ENCODE measurements around the gene TSPAN6. TPM values are rescaled to one million over a fixed set of nuclear protein-coding genes. Genes with fewer than 3 reads are reported as not detected.
A peak's percentile ranks its signal among the peaks of the same experiment; 100 is the strongest.

The TSPAN6 gene
- total and polyA plus RNA-seq, 9 of the 15 experiments (the other 6 are each of a cell fraction or from before 2014, with no cell fraction given), result 0.04 to 0.68 (median 0.11) TPM; not detected in 6

- Histone ChIP-seq H3K4me2 (ENCODE audit: insufficient read depth, low read length) (no peak overlapping the region), H3K9me1 (ENCODE audit: control insufficient read depth, insufficient read depth, low read length) (no peaks in the 10 kb centered on the region), H3K4me3 (no peak overlapping the region), H3K36me3 (ENCODE audit: control insufficient read depth, insufficient read depth, low read length) (no peaks in the 10 kb centered on the region), H3K9me3 (replicated peaks; ENCODE audit: control insufficient read depth, insufficient read depth, low read depth, low read length) (no peaks in the 10 kb centered on the region), H3K79me2 (ENCODE audit: control insufficient read depth, insufficient read depth, low read length) (no peaks in the 10 kb centered on the region), H4K20me1 (replicated peaks; ENCODE audit: control insufficient read depth, insufficient read depth, low read length) (no peaks in the 10 kb centered on the region), H3K9ac (ENCODE audit: insufficient read depth in 1 of 2, low read depth in 2 of 2, low read length in 2 of 2) (no peak overlapping the region), H3K4me1 (replicated peaks in 1 of 2; ENCODE audit: control insufficient read depth in 2 of 2, insufficient read depth in 2 of 2, low read length in 2 of 2) (no peaks in the 10 kb centered on the region), H2AFZ (ENCODE audit: low read depth, low read length) (no peak overlapping the region), H3K27ac (ENCODE audit: extremely low read depth, low read depth, low read length) (no peak overlapping the region), H3K27me3 (ENCODE audit: control insufficient read depth in 2 of 2, insufficient read depth in 2 of 2, low read length in 2 of 2) (no peaks in the 10 kb centered on the region)
- TF ChIP-seq ZNF561 (CRISPR knock-in tag; conservative IDR thresholded peaks at IDR 0.05) (no peak), CTCF (IDR thresholded peaks at IDR 0.05 in 2 of 3, conservative IDR thresholded peaks at IDR 0.05 in 1 of 3; ENCODE audit: insufficient read depth in 2 of 3, low read depth in 1 of 3, low read length in 3 of 3) (peak; percentile 16 to 34 (median 22); a peak in 3 of 6 replicates)
- in situ Hi-C loops (cut with MboI) (no loop called here), intact Hi-C loops (cut with micrococcal nuclease) (no loop called here)
- ChIA-PET CTCF (ENCODE audit: low intra/inter-chr PET ratio) (no interaction called here), POLR2A (no interaction called here)
- ATAC-seq (peak; percentile 47; the same call in 1 of the 3 replicates), FAIRE-seq (no peak), DNase-seq (ENCODE audit: extremely low read depth in 1 of 4, low spot score in 3 of 4) (peak in 2 of 4 experiments; percentile 6 to 7)
- no TSS peak for BruUV-seq (replicated peaks)
- 7% methylated on average over 2 of the region's 3 CpGs for WGBS (ENCODE audit: insufficient coverage, low coverage, missing lambda C conversion rate)
These were observed 21.6 kb downstream of the TSPAN6 start for GRCh38 chrX:100615005-100615404.

GRCh38 chrX:100611951-100612350 is 24.7 kb downstream of the TSPAN6 start:
- BruUV-seq (replicated peaks), result no TSS peak
- H3K27me3 ChIP-seq (ENCODE audit: control insufficient read depth in 2 of 2, insufficient read depth in 2 of 2, low read length in 2 of 2), result no peaks in the 10 kb centered on the region
- no peaks in the 10 kb centered on the region for H3K9me3 ChIP-seq (replicated peaks; ENCODE audit: control insufficient read depth, insufficient read depth, low read depth, low read length)
- H4K20me1 ChIP-seq (replicated peaks; ENCODE audit: control insufficient read depth, insufficient read depth, low read length), result no peaks in the 10 kb centered on the region
- in situ Hi-C loops (cut with MboI) (no loop called here), intact Hi-C loops (cut with micrococcal nuclease) (no loop called here)
- H3K79me2 ChIP-seq (ENCODE audit: control insufficient read depth, insufficient read depth, low read length), result no peaks in the 10 kb centered on the region
- H2AFZ ChIP-seq (ENCODE audit: low read depth, low read length), result no peak overlapping the region
- H3K9me1 ChIP-seq (ENCODE audit: control insufficient read depth, insufficient read depth, low read length), result no peaks in the 10 kb centered on the region
- ATAC-seq, result no peak
- WGBS (ENCODE audit: insufficient coverage, low coverage, missing lambda C conversion rate), result 7% methylated on average over 5 of the region's 5 CpGs
- FAIRE-seq, result no peak
- no peaks in the 10 kb centered on the region for H3K4me1 ChIP-seq (replicated peaks in 1 of 2; ENCODE audit: control insufficient read depth in 2 of 2, insufficient read depth in 2 of 2, low read length in 2 of 2)
- H3K4me3 ChIP-seq, result no peak overlapping the region
- H3K36me3 ChIP-seq (ENCODE audit: control insufficient read depth, insufficient read depth, low read length), result no peaks in the 10 kb centered on the region
- H3K27ac ChIP-seq (ENCODE audit: extremely low read depth, low read depth, low read length), result no peak overlapping the region
- ChIA-PET POLR2A (no interaction called here), CTCF (ENCODE audit: low intra/inter-chr PET ratio) (no interaction called here)
- H3K4me2 ChIP-seq (ENCODE audit: insufficient read depth, low read length), result no peak overlapping the region
- no peak for DNase-seq (ENCODE audit: extremely low read depth in 1 of 4, low spot score in 3 of 4)
- no peak overlapping the region for H3K9ac ChIP-seq (ENCODE audit: insufficient read depth in 1 of 2, low read depth in 2 of 2, low read length in 2 of 2)
- TF ChIP-seq ZNF263 (CRISPR knock-in tag; IDR thresholded peaks at IDR 0.05; ENCODE audit: borderline replicate concordance), result no peak
- TF ChIP-seq ZFP30 (CRISPR knock-in tag; IDR thresholded peaks at IDR 0.05; ENCODE audit: borderline replicate concordance), result no peak
- no peak for TF ChIP-seq SMARCA4 (IDR thresholded peaks at IDR 0.05)
- TF ChIP-seq ZNF316 (IDR thresholded peaks at IDR 0.05), result no peak
- no peak for TF ChIP-seq FUS (optimal IDR thresholded peaks at IDR 0.05; ENCODE audit: low read depth, low read length)
- TF ChIP-seq TCF7 (IDR thresholded peaks at IDR 0.05; ENCODE audit: borderline replicate concordance), result no peak
- no peak for TF ChIP-seq ERF (CRISPR knock-in tag; IDR thresholded peaks at IDR 0.05)
- no peak for TF ChIP-seq ZNF280A (IDR thresholded peaks at IDR 0.05; ENCODE audit: low read depth, partially characterized antibody)
- TF ChIP-seq HNRNPLL (IDR thresholded peaks at IDR 0.05; ENCODE audit: low read depth, low read length, poor library complexity, severe bottlenecking), result no peak
- no peak for TF ChIP-seq HMBOX1 (IDR thresholded peaks at IDR 0.05)
- no peak for TF ChIP-seq SRF (CRISPR knock-in tag; IDR thresholded peaks at IDR 0.05)
